Brain microvascular endothelial cell (primary cell): ENCODE data around the gene NDUFA9.

Source experiments
- DNase-seq: peaks from one replicate; pipeline ENCODE4 v3.0.0-alpha.2; 2020
- H3K27ac ChIP-seq: fragments of 250-450 bp; sonication (Bioruptor Pico); 2 replicates; pipeline ENCODE4 v1.5.1; 2020; ENCODE audit warnings: mild to moderate bottlenecking, moderate library complexity
- H3K27me3 ChIP-seq: fragments of 250-450 bp; sonication (Bioruptor Pico); replicated peaks from 2 replicates; pipeline ENCODE4 v1.5.1; 2020; ENCODE audit warnings: mild to moderate bottlenecking
- H3K36me3 ChIP-seq: fragments of 250-450 bp; sonication (Bioruptor Pico); replicated peaks from 2 replicates; pipeline ENCODE4 v1.5.1; 2020; ENCODE audit warnings: mild to moderate bottlenecking
- H3K4me3 ChIP-seq: 2 replicates; pipeline ENCODE4 v1.5.1; 2011; ENCODE audit warnings: low read depth, mild to moderate bottlenecking, control low read depth, low read length, moderate library complexity
- in situ Hi-C: cut with HindIII; loops from 2 replicates; pipeline ENCODE4 v1.10.0; 2017; ENCODE audit warnings: low sequenced_read_pairs, low pct_ligation_motif_present
- TF ChIP-seq, protein P1 (sequence below): IDR thresholded peaks from 2 replicates; pipeline ENCODE4 v1.5.1; 2011; ENCODE audit warnings: low read depth, mild to moderate bottlenecking, moderate library complexity, low read length, control low read depth, inconsistent platforms; ENCODE audit errors: missing control alignments

The NDUFA9 gene

DNA sequence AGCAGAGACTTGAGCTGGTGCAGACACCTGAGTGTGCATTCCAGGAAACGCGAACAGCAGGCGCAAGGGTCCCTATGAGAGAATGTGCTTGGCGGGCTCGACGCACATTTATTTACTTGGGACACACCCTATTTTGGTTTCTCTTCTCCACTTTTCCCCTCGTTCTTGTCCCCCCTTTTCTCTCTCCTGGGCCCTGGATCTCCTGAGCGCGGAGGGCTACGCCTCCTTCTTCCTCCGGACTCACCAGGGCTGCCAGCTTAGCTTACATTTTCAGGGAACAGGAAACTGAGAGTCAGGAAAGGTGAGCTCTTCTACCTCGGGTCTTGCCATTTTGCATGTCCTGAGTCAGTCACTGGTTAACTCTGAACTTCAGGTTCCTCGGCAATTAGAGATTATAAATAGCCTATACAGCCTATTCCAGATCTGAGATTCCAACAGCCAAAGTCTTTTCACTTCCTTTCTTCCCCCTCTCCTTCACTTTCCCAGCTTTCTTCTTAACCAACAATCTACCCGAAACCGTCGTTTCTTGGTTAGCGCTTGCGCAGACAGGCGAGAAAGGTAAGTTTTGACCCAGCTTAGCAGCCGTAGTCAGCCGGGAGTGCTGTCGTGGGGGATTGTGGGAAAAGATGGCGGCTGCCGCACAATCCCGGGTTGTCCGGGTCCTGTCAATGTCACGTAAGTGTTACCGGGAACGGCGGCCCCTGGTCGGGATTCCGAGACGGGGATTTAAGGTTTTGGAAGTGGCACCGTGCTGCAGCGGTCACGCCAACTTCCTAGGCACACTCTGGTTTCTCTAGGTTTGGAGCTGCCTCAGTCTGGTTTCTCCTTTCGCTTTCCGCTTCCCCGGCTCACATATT is at the start of gene NDUFA9, which contains the start of gene AKAP3:
Gene NDUFA9, plus strand, starts transcription at position 614 of the 857 bp plus-strand sequence. Its CDS starts 13 bp downstream, at position 627.
Gene AKAP3, minus strand, starts transcription at position 551 of the 857 bp plus-strand sequence. CDS start 10,855 bp downstream, outside the sequence.
- Histone ChIP-seq H3K36me3 (no peaks in the 10 kb centered on the region), H3K4me3 (peak within 1 kb of the TSS; percentile 83), H3K27ac (peak within 1 kb of the TSS; percentile 75), H3K27me3 (no peaks in the 10 kb centered on the region)
- peak; percentile 83 for DNase-seq
- TF ChIP-seq, protein P1, sequence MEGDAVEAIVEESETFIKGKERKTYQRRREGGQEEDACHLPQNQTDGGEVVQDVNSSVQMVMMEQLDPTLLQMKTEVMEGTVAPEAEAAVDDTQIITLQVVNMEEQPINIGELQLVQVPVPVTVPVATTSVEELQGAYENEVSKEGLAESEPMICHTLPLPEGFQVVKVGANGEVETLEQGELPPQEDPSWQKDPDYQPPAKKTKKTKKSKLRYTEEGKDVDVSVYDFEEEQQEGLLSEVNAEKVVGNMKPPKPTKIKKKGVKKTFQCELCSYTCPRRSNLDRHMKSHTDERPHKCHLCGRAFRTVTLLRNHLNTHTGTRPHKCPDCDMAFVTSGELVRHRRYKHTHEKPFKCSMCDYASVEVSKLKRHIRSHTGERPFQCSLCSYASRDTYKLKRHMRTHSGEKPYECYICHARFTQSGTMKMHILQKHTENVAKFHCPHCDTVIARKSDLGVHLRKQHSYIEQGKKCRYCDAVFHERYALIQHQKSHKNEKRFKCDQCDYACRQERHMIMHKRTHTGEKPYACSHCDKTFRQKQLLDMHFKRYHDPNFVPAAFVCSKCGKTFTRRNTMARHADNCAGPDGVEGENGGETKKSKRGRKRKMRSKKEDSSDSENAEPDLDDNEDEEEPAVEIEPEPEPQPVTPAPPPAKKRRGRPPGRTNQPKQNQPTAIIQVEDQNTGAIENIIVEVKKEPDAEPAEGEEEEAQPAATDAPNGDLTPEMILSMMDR, result no peak
- in situ Hi-C loops, result no loop called here

DNA sequence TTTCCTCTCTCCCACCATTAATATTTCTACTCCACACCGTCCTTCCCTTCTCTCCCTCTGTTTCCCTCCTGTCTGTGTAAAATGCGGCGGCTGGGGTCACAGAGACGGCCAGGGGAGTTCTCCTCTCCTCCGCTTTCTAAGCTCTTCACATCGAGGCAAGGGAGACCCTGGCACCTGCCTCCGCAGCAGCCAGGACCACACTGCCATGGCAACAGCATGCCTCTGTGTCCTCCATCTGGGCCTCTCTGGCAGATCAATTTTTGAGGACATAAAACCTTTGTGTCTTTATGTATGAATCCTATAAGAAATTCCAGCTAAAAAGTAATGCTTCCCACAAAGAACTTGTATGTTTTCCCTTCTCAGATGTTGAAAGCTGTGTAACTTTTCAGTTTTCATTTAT is 45.5 kb upstream of the NDUFA9 start:
- no peak overlapping the region for H3K27ac ChIP-seq
- TF ChIP-seq, protein P1, result no peak
- no peaks in the 10 kb centered on the region for H3K27me3 ChIP-seq
- no peak overlapping the region for H3K4me3 ChIP-seq
- in situ Hi-C loops, result no loop called here
- H3K36me3 ChIP-seq, result no peaks in the 10 kb centered on the region
- no peak for DNase-seq

DNA sequence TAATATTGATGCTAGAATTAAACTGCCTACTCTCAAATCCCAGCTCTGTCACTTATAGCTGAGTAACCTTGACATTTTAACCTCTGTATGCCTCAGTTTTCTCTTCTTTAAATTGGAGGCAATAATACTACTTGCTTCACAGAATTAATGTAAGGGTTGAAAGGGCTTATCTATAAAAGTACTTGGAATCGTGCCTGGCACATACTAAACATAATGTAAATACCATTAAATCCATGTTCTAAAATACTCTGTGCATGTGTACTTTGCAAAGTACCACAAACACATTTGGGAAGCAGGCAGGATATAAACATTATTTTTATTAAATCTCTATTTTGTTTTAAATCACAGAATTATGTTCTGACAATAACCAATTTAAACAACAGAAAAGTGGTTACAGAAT is 45.0 kb upstream of the NDUFA9 start:
- Histone ChIP-seq H3K27ac (no peak overlapping the region), H3K27me3 (no peaks in the 10 kb centered on the region), H3K4me3 (no peak overlapping the region), H3K36me3 (no peaks in the 10 kb centered on the region)
- in situ Hi-C loops, result no loop called here
- TF ChIP-seq, protein P1, result no peak
- DNase-seq, result no peak

DNA sequence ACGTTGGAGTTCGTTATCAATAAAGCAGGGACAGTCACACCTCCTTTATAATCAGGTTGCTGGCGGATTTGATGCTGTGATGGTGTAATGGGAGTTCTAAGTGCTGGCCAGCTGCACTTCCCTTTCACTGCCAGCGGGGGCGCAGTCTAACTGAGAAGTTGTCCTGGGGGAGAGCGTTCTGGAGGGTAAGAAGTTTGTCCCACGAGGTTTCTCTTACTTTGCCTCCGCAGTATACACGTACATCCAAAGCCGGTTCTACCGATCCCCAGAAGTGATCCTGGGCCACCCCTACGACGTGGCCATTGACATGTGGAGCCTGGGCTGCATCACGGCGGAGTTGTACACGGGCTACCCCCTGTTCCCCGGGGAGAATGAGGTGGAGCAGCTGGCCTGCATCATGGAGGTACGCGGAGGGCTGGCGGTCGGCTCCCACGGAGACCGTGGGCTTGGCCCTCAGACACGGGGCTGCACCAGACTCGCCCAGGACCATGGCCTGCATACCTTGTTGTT is 44.2 kb upstream of the NDUFA9 start:
- in situ Hi-C loops, result no loop called here
- H3K4me3 ChIP-seq, result peak overlapping the region; percentile 98
- TF ChIP-seq, protein P1, result peak; percentile 98
- H3K27ac ChIP-seq, result peak overlapping the region; percentile 34
- H3K27me3 ChIP-seq, result no peaks in the 10 kb centered on the region
- no peaks in the 10 kb centered on the region for H3K36me3 ChIP-seq
- peak; percentile 84 for DNase-seq

DNA sequence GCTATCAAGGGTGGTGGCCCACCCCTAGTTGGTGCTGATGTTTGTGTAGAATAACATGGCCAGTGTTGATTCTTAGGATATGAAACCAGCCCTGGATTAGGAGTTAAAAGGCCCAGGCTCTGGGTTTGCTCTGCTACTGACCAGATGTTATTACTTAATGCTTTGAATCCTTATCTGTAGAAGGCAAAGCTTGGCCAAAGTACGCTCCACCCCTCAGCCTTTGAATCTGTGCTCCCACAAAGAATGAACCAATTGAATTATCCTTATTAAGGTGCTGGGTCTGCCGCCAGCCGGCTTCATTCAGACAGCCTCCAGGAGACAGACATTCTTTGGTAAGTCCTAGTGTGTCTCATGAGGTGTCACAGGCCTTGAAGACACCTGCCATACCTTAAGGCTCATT is 41.9 kb upstream of the NDUFA9 start:
- in situ Hi-C loops, result no loop called here
- peaks cover 12% of the 10 kb centered on the region for H3K36me3 ChIP-seq

More for the DNA sequence above, 41.9 kb upstream of the NDUFA9 start:
- Histone ChIP-seq H3K4me3 (no peak overlapping the region), H3K27me3 (no peaks in the 10 kb centered on the region), H3K27ac (no peak overlapping the region)
- TF ChIP-seq, protein P1, result no peak
- no peak for DNase-seq
